Gastrocnemius medialis (tissue), 4 donors: Measurements from ENCODE around the gene KCNIP3.

Experiments used
- CTCF ChIP-seq, 5 experiments: fragments of 450-650 bp in 3 of 5; fragments of 200-600 bp in 2 of 5; sonication (generic) in 2 of 5; IDR thresholded peaks in 4 of 5; conservative IDR thresholded peaks in 1 of 5; 1 replicate in 4 of 5; 2 replicates in 1 of 5; pipeline ENCODE4 v1.5.1; 2016 to 2019; ENCODE audit warnings: antibody characterized with exemption in 5 of 5, mild to moderate bottlenecking in 3 of 5, moderate library complexity in 3 of 5
- POLR2A ChIP-seq, 2 donors: fragments of 450-650 bp; IDR thresholded peaks; one replicate each; pipeline ENCODE4 v1.6.1; 2017; ENCODE audit warnings: antibody characterized with exemption in 2 of 2, mild to moderate bottlenecking in 2 of 2, moderate library complexity in 2 of 2

GRCh38 chr2:95382192-95382591, 85.0 kb downstream of the KCNIP3 start:
- TF ChIP-seq CTCF (IDR thresholded peaks at IDR 0.05 in 4 of 5, conservative IDR thresholded peaks at IDR 0.05 in 1 of 5), result no peak
- TF ChIP-seq POLR2A (IDR thresholded peaks at IDR 0.05), result no peak
